Measurements from ENCODE around the gene PDIA5. TPM values are rescaled to one million over a fixed set of nuclear protein-coding genes. Genes with fewer than 3 reads are reported as not detected.

PDIA5 gene
- total RNA-seq, 1 experiment from 2014 or later = 7.7 TPM

- Histone ChIP-seq H3K27ac (no peak overlapping the region), H3K27me3 (replicated peaks) (peaks cover 2% of the 10 kb centered on the region; the same call in 1 of the 2 replicates), H3K36me3 (no peaks in the 10 kb centered on the region)
These were observed 16.2 kb upstream of the PDIA5 start for GRCh38 chr3:123050666-123051065.

GRCh38 chr3:123053107-123053506 is 13.7 kb upstream of the PDIA5 start:
- Histone ChIP-seq H3K27me3 (replicated peaks) (peaks cover 2% of the 10 kb centered on the region; the same call in 1 of the 2 replicates), H3K9me3 (replicated peaks) (no peaks in the 10 kb centered on the region), H3K27ac (no peak overlapping the region), H3K36me3 (no peaks in the 10 kb centered on the region), H3K4me3 (no peak overlapping the region), H3K4me1 (replicated peaks) (peaks cover 5% of the 10 kb centered on the region)
- no peak for DNase-seq (ENCODE audit: low read depth in 1 of 2, low spot score in 2 of 2)

More at GRCh38 chr3:123050666-123051065, 16.2 kb upstream of the PDIA5 start:
- Histone ChIP-seq H3K9me3 (replicated peaks) (no peaks in the 10 kb centered on the region), H3K4me3 (no peak overlapping the region), H3K4me1 (replicated peaks) (0 out of 2 replicates have a peak, but pooled peaks cover 3% of the 10 kb centered on the region)
- no peak for DNase-seq (ENCODE audit: low read depth in 1 of 2, low spot score in 2 of 2)

- DNase-seq (ENCODE audit: low read depth in 1 of 2, low spot score in 2 of 2) = no peak
These were observed 12.6 kb upstream of the PDIA5 start for GRCh38 chr3:123054109-123054778.

GRCh38 chr3:123054931-123055330 is 11.9 kb upstream of the PDIA5 start:
- Histone ChIP-seq H3K4me1 (replicated peaks) (peaks cover 5% of the 10 kb centered on the region), H3K9me3 (replicated peaks) (no peaks in the 10 kb centered on the region), H3K27me3 (replicated peaks) (peaks cover 2% of the 10 kb centered on the region; the same call in 1 of the 2 replicates), H3K4me3 (no peak overlapping the region), H3K36me3 (no peaks in the 10 kb centered on the region), H3K27ac (no peak overlapping the region)
- DNase-seq (ENCODE audit: low read depth in 1 of 2, low spot score in 2 of 2) = no peak

More at GRCh38 chr3:123054109-123054778, 12.6 kb upstream of the PDIA5 start:
- H3K9me3 ChIP-seq (replicated peaks) = no peaks in the 10 kb centered on the region
- H3K36me3 ChIP-seq = no peaks in the 10 kb centered on the region
- H3K27me3 ChIP-seq (replicated peaks) = peaks cover 2% of the 10 kb centered on the region; the same call in 1 of the 2 replicates
- no peak overlapping the region for H3K4me3 ChIP-seq
- H3K4me1 ChIP-seq (replicated peaks) = peaks cover 5% of the 10 kb centered on the region
- H3K27ac ChIP-seq = no peak overlapping the region

- Histone ChIP-seq H3K4me1 (replicated peaks) (peaks cover 5% of the 10 kb centered on the region), H3K27ac (no peak overlapping the region), H3K9me3 (replicated peaks) (no peaks in the 10 kb centered on the region), H3K27me3 (replicated peaks) (peaks cover 2% of the 10 kb centered on the region; the same call in 1 of the 2 replicates), H3K4me3 (no peak overlapping the region), H3K36me3 (no peaks in the 10 kb centered on the region)
- no peak for DNase-seq (ENCODE audit: low read depth in 1 of 2, low spot score in 2 of 2)
These were observed 11.5 kb upstream of the PDIA5 start for GRCh38 chr3:123055352-123055751.

- Histone ChIP-seq H3K9me3 (replicated peaks) (no peaks in the 10 kb centered on the region), H3K36me3 (no peaks in the 10 kb centered on the region), H3K4me3 (no peak overlapping the region), H3K27me3 (replicated peaks) (0 out of 2 replicates have a peak, but pooled peaks cover 16% of the 10 kb centered on the region), H3K4me1 (replicated peaks) (peaks cover 5% of the 10 kb centered on the region), H3K27ac (no peak overlapping the region)
- no peak for DNase-seq (ENCODE audit: low read depth in 1 of 2, low spot score in 2 of 2)
These were observed 8.3 kb upstream of the PDIA5 start for GRCh38 chr3:123058505-123058904.

GRCh38 chr3:123060054-123060453 is 6.8 kb upstream of the PDIA5 start:
- Histone ChIP-seq H3K27me3 (replicated peaks) (0 out of 2 replicates have a peak, but pooled peaks cover 14% of the 10 kb centered on the region), H3K36me3 (no peaks in the 10 kb centered on the region), H3K27ac (no peak overlapping the region), H3K4me1 (replicated peaks) (peaks cover 5% of the 10 kb centered on the region), H3K4me3 (no peak overlapping the region), H3K9me3 (replicated peaks) (no peaks in the 10 kb centered on the region)
- DNase-seq (ENCODE audit: low read depth in 1 of 2, low spot score in 2 of 2) = no peak

GRCh38 chr3:123061856-123062255 is 5.0 kb upstream of the PDIA5 start:
- Histone ChIP-seq H3K36me3 (no peaks in the 10 kb centered on the region), H3K4me1 (replicated peaks) (peaks cover 11% of the 10 kb centered on the region), H3K27me3 (replicated peaks) (0 out of 2 replicates have a peak, but pooled peaks cover 14% of the 10 kb centered on the region), H3K4me3 (no peak overlapping the region), H3K27ac (no peak overlapping the region), H3K9me3 (replicated peaks) (no peaks in the 10 kb centered on the region)
- no peak for DNase-seq (ENCODE audit: low read depth in 1 of 2, low spot score in 2 of 2)

- Histone ChIP-seq H3K9me3 (replicated peaks) (no peaks in the 10 kb centered on the region), H3K27me3 (replicated peaks) (peaks cover 14% of the 10 kb centered on the region; the same call in 1 of the 2 replicates), H3K4me1 (replicated peaks) (peaks cover 17% of the 10 kb centered on the region), H3K36me3 (no peaks in the 10 kb centered on the region), H3K27ac (no peak overlapping the region), H3K4me3 (no peak overlapping the region)
- DNase-seq (ENCODE audit: low read depth in 1 of 2, low spot score in 2 of 2) = no peak
These were observed 3.8 kb upstream of the PDIA5 start for GRCh38 chr3:123063034-123063433.

- H3K9me3 ChIP-seq (replicated peaks) = no peaks in the 10 kb centered on the region
- no peak overlapping the region for H3K27ac ChIP-seq
- peaks cover 19% of the 10 kb centered on the region for H3K4me1 ChIP-seq (replicated peaks)
- H3K36me3 ChIP-seq = no peaks in the 10 kb centered on the region
- no peak overlapping the region for H3K4me3 ChIP-seq
- H3K27me3 ChIP-seq (replicated peaks) = peaks cover 14% of the 10 kb centered on the region; the same call in 1 of the 2 replicates
- no peak for DNase-seq (ENCODE audit: low read depth in 1 of 2, low spot score in 2 of 2)
These were observed 2.3 kb upstream of the PDIA5 start for GRCh38 chr3:123064506-123064905.

GRCh38 chr3:123064914-123065313 is 1.9 kb upstream of the PDIA5 start:
- Histone ChIP-seq H3K4me1 (replicated peaks) (peaks cover 19% of the 10 kb centered on the region), H3K27ac (no peak overlapping the region), H3K4me3 (no peak overlapping the region), H3K27me3 (replicated peaks) (peaks cover 14% of the 10 kb centered on the region; the same call in 1 of the 2 replicates), H3K36me3 (no peaks in the 10 kb centered on the region), H3K9me3 (replicated peaks) (no peaks in the 10 kb centered on the region)
- DNase-seq (ENCODE audit: low read depth in 1 of 2, low spot score in 2 of 2) = no peak

GRCh38 chr3:123066599-123066895 is 278 bp upstream of the PDIA5 start:
- peaks cover 28% of the 10 kb centered on the region for H3K4me1 ChIP-seq (replicated peaks)
- no peaks in the 10 kb centered on the region for H3K9me3 ChIP-seq (replicated peaks)
- H3K27me3 ChIP-seq (replicated peaks) = peaks cover 11% of the 10 kb centered on the region; the same call in 1 of the 2 replicates
- H3K4me3 ChIP-seq = peak overlapping the region; percentile 54
- no peak overlapping the region for H3K27ac ChIP-seq
- no peak for DNase-seq (ENCODE audit: low read depth in 1 of 2, low spot score in 2 of 2)
- no peaks in the 10 kb centered on the region for H3K36me3 ChIP-seq

GRCh38 chr3:123067689-123068600 is 1.1 kb downstream of the PDIA5 start:
- H3K4me1 ChIP-seq (replicated peaks) = peaks cover 29% of the 10 kb centered on the region
- no peak for DNase-seq (ENCODE audit: low read depth in 1 of 2, low spot score in 2 of 2)
- no peaks in the 10 kb centered on the region for H3K36me3 ChIP-seq
- no peak overlapping the region for H3K27ac ChIP-seq
- peak overlapping the region; percentile 54 for H3K4me3 ChIP-seq
- peaks cover 3% of the 10 kb centered on the region; the same call in 1 of the 2 replicates for H3K27me3 ChIP-seq (replicated peaks)
- H3K9me3 ChIP-seq (replicated peaks) = no peaks in the 10 kb centered on the region
